Measurements from ENCODE around the gene USB1.
"Not testable (repeated sequence)": the region's sequence is repeated elsewhere in the genome, so short reads cannot be mapped to it uniquely, and the experiment has no call there.

USB1 gene

GRCh38 chr16:57995721-57996405, 5.3 kb upstream of the USB1 start:
- DNase-seq (ENCODE audit: low read depth) = no peak

- DNase-seq (ENCODE audit: low read depth) = no peak
Observed at GRCh38 chr16:57996406-57997175, 4.6 kb upstream of the USB1 start.

- DNase-seq (ENCODE audit: low read depth) = no peak
Observed at GRCh38 chr16:57997176-57997527, 4.1 kb upstream of the USB1 start.

GRCh38 chr16:57997528-57998265, 3.5 kb upstream of the USB1 start:
- DNase-seq (ENCODE audit: low read depth) = no peak

- peak; percentile 47 for DNase-seq (ENCODE audit: low read depth)
Observed at GRCh38 chr16:57998486-57998885, 2.7 kb upstream of the USB1 start.

- no peak for DNase-seq (ENCODE audit: low read depth)
Observed at GRCh38 chr16:57998992-57999365, 2.2 kb upstream of the USB1 start.

GRCh38 chr16:57999366-57999970, 1.7 kb upstream of the USB1 start:
- DNase-seq (ENCODE audit: low read depth) = no peak

GRCh38 chr16:57999971-58000705, 1.1 kb upstream of the USB1 start, which contains the start of gene ZNF319:
TSS of gene ZNF319 (minus strand) at chr16:58000672. CDS start at chr16:57998265, 2,407 bp downstream.
- no peak for DNase-seq (ENCODE audit: low read depth)

GRCh38 chr16:58001781-58002415, 691 bp downstream of the USB1 start:
- DNase-seq (ENCODE audit: low read depth) = no peak

- DNase-seq (ENCODE audit: low read depth) = no peak
Observed at GRCh38 chr16:58002416-58002800, 1.2 kb downstream of the USB1 start.

- no peak for DNase-seq (ENCODE audit: low read depth)
Observed at GRCh38 chr16:58002936-58003335, 1.7 kb downstream of the USB1 start.

- not testable (repeated sequence) for DNase-seq (ENCODE audit: low read depth)
Observed at GRCh38 chr16:58004736-58005135, 3.5 kb downstream of the USB1 start.

GRCh38 chr16:58009856-58010416, 8.7 kb downstream of the USB1 start:
- no peak for DNase-seq (ENCODE audit: low read depth)

- no peak for DNase-seq (ENCODE audit: low read depth)
Observed at GRCh38 chr16:58010886-58011285, 9.7 kb downstream of the USB1 start.

- DNase-seq (ENCODE audit: low read depth) = no peak
Observed at GRCh38 chr16:58011652-58012051, 10.4 kb downstream of the USB1 start.

GRCh38 chr16:58012481-58012880, 11.3 kb downstream of the USB1 start:
- DNase-seq (ENCODE audit: low read depth) = no peak

- DNase-seq (ENCODE audit: low read depth) = no peak
Observed at GRCh38 chr16:58013201-58013956, 12.2 kb downstream of the USB1 start.

GRCh38 chr16:58016840-58017446, 15.7 kb downstream of the USB1 start:
- DNase-seq (ENCODE audit: low read depth) = no peak

- no peak for DNase-seq (ENCODE audit: low read depth)
Observed at GRCh38 chr16:58018803-58019202, 17.6 kb downstream of the USB1 start.
